Measurements from ENCODE around the gene SETD4.

DNA sequence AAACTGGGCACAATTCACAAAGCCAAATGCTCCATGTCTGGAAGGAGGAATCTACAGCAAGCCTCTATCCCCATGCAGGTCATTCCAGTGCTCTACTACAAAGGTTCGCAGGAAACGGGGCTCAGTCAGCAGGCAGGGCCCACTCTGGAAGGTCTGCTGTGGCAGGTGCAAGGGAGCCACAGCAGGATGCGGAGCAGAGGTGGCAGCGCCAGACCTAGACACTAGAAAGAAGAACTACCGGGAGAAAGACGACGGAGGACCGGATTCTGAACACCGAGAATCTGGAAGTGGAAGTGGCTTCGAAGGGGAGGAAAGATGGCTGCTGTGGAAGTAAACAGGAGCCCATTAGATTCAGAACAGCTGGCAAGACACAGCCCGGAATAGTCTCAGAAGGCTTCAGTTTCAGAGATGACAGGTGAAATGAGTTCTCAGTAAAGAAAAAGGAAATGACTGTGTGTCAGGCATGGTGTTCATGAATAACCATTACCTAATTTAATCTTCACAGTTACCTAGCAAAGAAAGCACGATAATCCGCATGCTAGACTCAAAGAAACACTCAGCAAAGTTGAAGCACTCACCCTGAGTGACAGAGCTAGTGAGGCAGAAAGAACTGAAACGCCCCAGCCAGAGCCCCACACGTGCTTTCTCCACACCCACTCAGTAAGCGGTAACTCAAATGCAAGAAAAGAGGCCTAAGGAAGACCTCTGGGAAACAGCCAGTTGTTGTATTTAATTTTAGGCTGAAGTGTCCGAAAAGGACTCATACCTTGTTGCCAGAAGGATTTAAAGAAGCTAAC is 21.4 kb downstream of the SETD4 start:
- TF ChIP-seq, protein P1, sequence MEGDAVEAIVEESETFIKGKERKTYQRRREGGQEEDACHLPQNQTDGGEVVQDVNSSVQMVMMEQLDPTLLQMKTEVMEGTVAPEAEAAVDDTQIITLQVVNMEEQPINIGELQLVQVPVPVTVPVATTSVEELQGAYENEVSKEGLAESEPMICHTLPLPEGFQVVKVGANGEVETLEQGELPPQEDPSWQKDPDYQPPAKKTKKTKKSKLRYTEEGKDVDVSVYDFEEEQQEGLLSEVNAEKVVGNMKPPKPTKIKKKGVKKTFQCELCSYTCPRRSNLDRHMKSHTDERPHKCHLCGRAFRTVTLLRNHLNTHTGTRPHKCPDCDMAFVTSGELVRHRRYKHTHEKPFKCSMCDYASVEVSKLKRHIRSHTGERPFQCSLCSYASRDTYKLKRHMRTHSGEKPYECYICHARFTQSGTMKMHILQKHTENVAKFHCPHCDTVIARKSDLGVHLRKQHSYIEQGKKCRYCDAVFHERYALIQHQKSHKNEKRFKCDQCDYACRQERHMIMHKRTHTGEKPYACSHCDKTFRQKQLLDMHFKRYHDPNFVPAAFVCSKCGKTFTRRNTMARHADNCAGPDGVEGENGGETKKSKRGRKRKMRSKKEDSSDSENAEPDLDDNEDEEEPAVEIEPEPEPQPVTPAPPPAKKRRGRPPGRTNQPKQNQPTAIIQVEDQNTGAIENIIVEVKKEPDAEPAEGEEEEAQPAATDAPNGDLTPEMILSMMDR (IDR thresholded peaks at IDR 0.05; ENCODE audit: low read depth, low read length, poor library complexity, severe bottlenecking): no peak
- no peak for TF ChIP-seq EZH2phosphoT487 (IDR thresholded peaks at IDR 0.05; ENCODE audit: borderline replicate concordance, low read length)
